ENCODE results near the gene RLBP1.
"Not testable (repeated sequence)": the region's sequence is repeated elsewhere in the genome, so short reads cannot be mapped to it uniquely, and the experiment has no call there.

RLBP1 gene

GRCh38 chr15:89221543-89221942 lies at the start of gene RLBP1:
RLBP1 (minus strand) TSS chr15:89221579; CDS start chr15:89218975, 2,604 bp downstream.
- FAIRE-seq, result no peak
- no peak for DNase-seq (ENCODE audit: insufficient read length, low spot score)

DNA sequence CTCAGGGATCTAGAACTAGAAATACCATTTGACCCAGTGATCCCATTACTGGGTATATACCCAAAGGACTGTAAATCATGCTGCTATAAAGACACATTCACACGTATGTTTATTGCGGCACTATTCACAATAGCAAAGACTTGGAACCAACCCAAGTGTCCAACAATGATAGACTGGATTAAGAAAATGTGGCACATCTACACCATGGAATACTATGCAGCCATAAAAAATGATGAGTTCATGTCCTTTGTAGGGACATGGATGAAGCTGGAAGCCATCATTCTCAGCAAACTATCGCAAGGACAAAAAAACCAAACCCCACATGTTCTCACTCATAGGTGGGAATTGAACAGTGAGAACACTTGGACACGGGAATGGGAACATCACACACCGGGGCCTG lies 28.8 kb upstream of the RLBP1 start:
- DNase-seq (ENCODE audit: insufficient read length, low spot score); FAIRE-seq: not testable (repeated sequence)

- DNase-seq (ENCODE audit: insufficient read length, low spot score) (no peak), FAIRE-seq (no peak)
Observed at GRCh38 chr15:89248584-89248983, 27.2 kb upstream of the RLBP1 start.

DNA sequence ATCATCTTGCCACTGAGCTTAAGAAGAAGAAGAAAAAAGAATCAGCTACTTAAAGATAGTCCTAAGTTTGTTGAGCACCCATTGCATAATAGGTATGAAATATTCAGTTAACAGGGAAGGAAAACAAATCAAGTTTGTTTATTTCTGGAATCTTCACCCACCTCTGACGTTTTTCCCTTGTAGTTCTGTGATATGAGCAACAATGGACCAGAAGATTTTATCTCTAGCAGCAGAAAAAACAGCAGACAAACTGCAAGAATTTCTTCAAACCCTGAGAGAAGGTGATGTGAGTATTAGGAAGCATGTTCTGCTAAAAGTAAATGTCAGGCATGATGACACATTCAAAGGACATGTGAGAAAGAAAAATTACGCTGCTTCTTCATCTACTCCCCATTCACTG lies 26.1 kb upstream of the RLBP1 start:
- DNase-seq (ENCODE audit: insufficient read length, low spot score), result no peak
- no peak for FAIRE-seq

DNA sequence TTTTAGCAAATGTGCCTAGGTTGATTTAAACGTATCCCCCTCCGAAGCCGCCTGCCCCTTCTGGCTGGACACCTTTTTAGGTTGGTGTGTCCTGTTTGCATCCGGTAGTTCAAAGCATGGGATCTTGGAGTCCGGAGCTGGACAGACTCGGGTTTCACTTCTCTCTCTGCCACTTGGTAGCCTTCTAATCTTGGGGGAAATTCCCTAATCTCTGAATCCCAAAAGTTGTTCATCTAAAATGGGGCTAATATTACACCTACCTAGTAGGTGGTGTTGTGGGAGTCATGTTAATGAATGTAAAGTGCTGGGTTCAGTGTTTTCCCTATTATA lies 23.2 kb upstream of the RLBP1 start:
- DNase-seq (ENCODE audit: insufficient read length, low spot score) (no peak), FAIRE-seq (no peak)

DNA sequence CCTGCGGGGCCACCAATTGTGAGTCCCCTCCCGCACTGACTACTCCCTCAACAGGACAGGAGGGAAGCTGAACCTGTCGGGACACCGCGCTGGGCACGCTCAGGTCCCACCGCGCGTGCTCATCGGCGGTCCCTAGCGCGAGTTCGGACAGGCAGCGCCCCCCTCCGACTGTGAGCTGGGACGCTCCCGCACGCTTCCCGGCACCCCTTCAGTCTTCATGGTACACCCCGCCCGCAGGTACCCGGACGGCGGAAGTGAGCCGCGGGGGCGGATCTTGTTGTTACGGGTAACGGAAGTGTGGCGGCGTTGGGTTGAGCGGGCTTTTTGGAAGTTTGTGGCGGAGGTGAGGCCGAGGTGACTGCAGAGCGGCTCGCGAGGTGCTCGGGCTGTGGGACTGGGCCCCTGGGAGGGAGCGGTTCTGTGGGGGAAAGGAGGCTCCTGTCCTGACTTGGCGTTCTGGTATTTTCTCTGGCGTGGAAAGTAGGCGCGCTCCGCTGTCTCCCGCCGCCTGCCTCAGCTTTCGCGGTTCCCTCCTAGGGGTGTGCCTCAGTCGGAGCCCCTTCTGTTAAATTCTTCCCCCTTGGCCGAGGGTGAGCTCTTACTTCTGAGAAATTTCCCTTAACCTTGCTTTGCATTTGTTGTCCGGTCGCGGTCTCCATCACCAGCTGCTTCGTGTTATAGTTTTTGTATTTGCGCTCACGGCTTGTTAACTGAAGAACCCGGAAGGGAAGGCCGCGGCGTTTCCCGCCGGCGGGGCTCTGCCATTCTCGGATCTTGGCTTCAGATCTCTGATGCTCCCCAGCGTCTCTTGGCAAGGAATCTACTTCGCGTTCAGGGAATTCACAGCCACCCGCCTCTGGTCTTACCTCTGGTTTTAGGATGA lies 22.6 kb upstream of the RLBP1 start, which contains the start of gene FANCI:
TSS of gene FANCI (plus strand) at position 289 of the 883 bp plus-strand sequence. CDS start 3,669 bp downstream, outside the sequence.
- DNase-seq (ENCODE audit: insufficient read length, low spot score) (peak; percentile 92), FAIRE-seq (peak; percentile 76)

DNA sequence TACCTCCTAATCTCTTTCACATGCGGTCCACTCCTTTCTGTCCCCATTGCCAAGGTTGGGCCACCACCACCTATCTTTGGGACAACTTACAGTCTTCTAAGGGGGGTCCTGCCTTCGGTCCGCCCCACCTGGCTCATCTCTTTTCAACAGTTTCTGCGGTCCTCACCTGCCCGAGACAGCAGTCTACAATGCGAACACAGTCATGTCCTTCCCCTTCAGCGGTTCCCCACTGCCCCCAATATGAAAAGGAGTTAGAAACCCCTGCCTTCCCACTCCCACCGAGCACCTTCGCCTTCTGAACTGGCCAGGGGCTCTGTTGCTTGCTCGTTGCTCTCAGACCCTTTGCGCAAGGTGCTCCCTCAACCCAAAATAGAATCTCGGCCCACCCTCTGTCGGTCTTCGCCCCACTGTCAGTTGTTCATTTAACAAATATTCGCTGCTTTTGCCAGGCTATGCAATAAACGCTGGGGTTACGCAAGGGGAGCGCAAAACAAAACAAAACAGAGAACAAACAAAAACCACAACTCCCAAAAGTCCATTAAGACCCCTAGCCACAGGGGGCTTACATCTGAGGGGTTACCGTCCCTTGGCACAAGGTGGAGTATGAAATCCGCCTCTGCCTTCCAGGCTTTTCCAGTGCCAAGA lies 21.8 kb upstream of the RLBP1 start:
- FAIRE-seq (no peak), DNase-seq (ENCODE audit: insufficient read length, low spot score) (no peak)

GRCh38 chr15:89239883-89240810 lies 18.8 kb upstream of the RLBP1 start:
- FAIRE-seq; DNase-seq (ENCODE audit: insufficient read length, low spot score): not testable (repeated sequence)

DNA sequence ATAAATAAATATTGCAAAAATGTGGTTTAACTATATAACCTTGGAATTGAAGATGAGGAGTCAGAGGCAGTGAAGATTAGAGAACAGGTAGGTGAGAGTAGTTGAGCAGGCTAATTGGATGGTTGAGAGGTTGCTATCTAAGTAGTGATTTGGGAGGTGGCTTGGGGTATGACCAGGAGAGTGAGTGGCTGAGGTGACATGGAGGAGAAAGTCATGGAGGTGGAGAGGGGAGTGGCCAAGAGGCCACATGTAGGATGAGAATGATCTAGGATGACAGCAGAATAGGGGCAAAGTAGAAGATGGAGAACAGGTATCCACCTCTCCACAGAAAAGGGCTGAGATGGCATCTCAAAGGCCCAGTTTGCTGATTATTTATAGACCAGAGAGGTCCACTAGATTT lies 10.5 kb upstream of the RLBP1 start:
- no peak for DNase-seq (ENCODE audit: insufficient read length, low spot score)
- no peak for FAIRE-seq

DNA sequence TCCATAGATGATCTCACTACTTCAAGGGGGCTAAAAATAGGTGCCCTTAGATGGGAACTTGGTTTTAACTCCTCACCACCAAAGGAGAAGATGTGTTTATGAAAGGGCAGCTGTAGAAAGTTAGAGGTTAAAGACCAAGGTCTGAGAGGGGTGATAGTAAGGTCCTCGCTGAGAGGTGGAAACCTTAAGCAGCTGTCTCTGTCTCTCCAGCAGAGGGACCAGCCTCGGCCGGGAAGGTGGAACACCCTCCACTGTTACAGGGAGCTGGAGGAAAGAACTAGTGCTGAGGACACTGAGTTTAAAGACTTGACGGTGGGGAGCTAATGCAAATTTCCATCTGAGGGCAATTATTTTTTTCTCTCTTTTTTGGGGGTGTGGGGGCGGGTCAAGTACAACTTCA lies 8.9 kb upstream of the RLBP1 start:
- DNase-seq (ENCODE audit: insufficient read length, low spot score) (no peak), FAIRE-seq (no peak)

GRCh38 chr15:89227425-89227824 lies 6.0 kb upstream of the RLBP1 start:
- no peak for FAIRE-seq
- DNase-seq (ENCODE audit: insufficient read length, low spot score), result no peak

DNA sequence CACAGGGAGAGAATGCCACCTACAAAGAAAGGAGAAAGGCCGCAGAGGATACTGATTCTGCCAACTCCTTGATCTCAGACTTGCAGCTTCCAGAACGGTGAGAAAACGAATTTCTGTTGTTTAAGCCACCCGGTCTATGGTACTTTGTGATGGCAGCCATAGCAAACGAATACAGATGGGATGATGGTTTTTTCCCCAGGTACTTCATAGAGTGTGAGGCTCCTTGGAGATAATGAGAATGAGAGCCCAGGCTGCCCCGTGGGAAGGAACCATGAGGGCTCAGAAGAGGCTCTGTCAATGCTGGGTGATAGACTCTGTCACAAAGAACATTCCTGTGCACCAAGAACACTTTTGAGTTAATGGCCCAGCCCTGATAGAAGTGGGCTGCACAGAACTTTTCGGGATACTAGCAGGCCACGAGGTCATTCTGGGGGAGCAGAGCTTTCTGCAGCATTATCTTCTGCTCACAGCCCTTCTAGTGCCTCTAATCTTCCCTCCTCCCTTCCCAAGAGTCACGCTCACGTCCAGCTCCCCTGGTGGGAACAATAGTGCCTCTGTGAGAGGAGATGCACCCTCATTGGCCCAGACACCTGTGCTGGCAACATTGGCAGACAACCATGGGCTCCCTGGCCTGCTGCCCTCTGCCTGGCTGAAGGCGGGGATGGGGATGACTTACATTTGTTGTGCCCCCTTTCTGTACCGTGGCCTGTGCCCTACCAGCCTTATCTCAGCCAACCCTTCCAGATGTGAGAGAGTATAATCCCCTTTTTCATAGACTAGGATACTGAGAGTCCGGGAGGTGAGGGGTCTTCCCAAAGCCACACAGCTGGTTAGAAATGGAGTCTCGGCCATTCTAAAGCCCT lies 5.2 kb upstream of the RLBP1 start:
- no peak for FAIRE-seq
- no peak for DNase-seq (ENCODE audit: insufficient read length, low spot score)

DNA sequence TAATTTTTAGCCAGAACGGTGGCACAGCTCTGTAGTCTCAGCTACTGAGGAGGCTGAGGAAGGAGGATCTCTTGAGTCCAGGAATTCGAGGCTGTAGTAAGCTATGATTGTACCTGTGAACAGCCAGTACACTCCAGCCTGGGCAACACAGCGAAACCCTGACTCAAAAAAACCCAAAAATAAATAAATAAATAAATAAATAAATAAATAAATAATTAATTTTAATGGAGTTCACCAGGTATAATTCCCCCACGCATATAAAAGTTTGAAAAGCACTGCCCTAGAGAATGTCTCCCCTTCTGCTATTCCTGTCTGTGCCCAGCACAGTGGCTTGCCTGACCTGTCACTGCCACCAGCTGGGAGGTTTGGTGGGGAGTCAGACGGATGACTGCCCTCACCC lies 4.2 kb upstream of the RLBP1 start:
- DNase-seq (ENCODE audit: insufficient read length, low spot score) (no peak), FAIRE-seq (no peak)

- DNase-seq (ENCODE audit: insufficient read length, low spot score) (no peak), FAIRE-seq (no peak)
Observed at GRCh38 chr15:89218531-89218930, 2.8 kb downstream of the RLBP1 start.

- DNase-seq (ENCODE audit: insufficient read length, low spot score) (no peak), FAIRE-seq (no peak)
Observed at GRCh38 chr15:89217686-89218376, 3.5 kb downstream of the RLBP1 start.

DNA sequence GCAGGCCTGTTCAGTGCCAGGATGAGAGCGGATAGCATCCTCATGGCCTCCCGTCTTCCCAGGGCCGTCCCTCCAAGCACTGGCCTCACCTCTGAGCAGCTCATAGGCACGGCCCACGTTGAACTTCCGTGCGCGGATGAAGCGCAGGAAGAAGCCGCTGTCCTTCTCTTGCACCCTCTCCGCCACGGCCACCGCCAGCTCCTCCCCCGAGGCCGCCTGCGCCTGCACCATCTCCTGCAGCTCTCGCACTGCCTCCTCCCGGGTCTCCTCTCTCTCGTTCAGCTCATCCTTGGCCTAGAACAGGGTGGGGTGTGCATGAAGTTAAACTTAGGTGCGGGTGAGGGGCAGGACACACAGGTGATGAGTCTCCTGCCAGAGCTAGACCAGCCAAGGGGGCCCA lies 4.3 kb downstream of the RLBP1 start:
- no peak for FAIRE-seq
- no peak for DNase-seq (ENCODE audit: insufficient read length, low spot score)

GRCh38 chr15:89215627-89216026 lies 5.8 kb downstream of the RLBP1 start:
- no peak for FAIRE-seq
- DNase-seq (ENCODE audit: insufficient read length, low spot score), result no peak

DNA sequence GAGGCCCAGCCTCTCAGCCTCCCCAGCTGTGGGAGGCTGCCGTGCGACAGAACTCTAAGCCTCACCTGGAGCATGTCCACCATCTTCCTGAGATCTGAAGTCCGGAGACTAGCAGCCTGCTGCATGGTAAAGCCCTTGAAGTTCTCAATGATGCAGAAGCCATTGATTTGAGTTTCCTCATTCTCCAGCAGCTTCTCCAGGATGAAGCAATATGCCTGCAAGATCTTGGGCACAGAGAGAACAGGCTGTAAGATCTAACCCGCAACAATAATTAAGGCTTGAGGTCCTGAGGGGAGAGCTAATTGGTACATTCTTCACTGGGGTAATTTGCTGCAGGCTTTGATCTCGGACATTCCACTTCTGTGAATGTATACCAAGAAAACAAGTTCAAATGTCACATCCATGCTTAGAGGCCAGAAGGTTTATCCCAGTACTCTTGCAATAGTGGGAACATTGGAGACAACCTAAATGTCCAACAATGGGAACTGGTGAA lies 9.7 kb downstream of the RLBP1 start:
- no peak for DNase-seq (ENCODE audit: insufficient read length, low spot score)
- FAIRE-seq, result no peak

GRCh38 chr15:89209057-89209456 lies 12.3 kb downstream of the RLBP1 start:
- FAIRE-seq (no peak), DNase-seq (ENCODE audit: insufficient read length, low spot score) (no peak)
